Fibroblast of lung (primary cell): ENCODE results near the gene CUEDC1. TPM values are rescaled to one million over a fixed set of nuclear protein-coding genes. Genes with fewer than 3 reads are reported as not detected.
"Not testable (repeated sequence)": the region's sequence is repeated elsewhere in the genome, so short reads cannot be mapped to it uniquely, and the experiment has no call there.

Experiments
- DNase-seq, 2 donors: peaks; one replicate each; pipeline versions ENCODE4 v3.0.0 to v3.0.0-alpha.2; 2010; ENCODE audit warnings: low read depth in 2 of 2
- H2AFZ ChIP-seq: 2 replicates; pipeline ENCODE4 v1.5.1; 2012; ENCODE audit warnings: low read length, control low read depth, inconsistent platforms
- H3K27ac ChIP-seq: 2 replicates; pipeline ENCODE4 v1.5.1; 2011; ENCODE audit warnings: low read length, control low read depth; ENCODE audit not compliant: insufficient read depth
- H3K27me3 ChIP-seq: 2 replicates; pipeline ENCODE4 v1.5.1; 2011; ENCODE audit warnings: mild to moderate bottlenecking, low read length; ENCODE audit not compliant: control insufficient read depth, insufficient read depth
- H3K36me3 ChIP-seq: 2 replicates; pipeline ENCODE4 v1.5.1; 2011; ENCODE audit warnings: low read length; ENCODE audit not compliant: control insufficient read depth, insufficient read depth
- H3K4me1 ChIP-seq: 2 replicates; pipeline ENCODE4 v1.5.1; 2011; ENCODE audit warnings: low read length; ENCODE audit not compliant: control insufficient read depth, insufficient read depth; ENCODE audit errors: extremely low read depth
- H3K4me2 ChIP-seq: 2 replicates; pipeline ENCODE4 v1.5.1; 2011; ENCODE audit warnings: low read length, control low read depth; ENCODE audit not compliant: insufficient read depth; ENCODE audit errors: extremely low read depth
- H3K4me3 ChIP-seq, 4 experiments: fragments of 200-600 bp in 1 of 4; sonication (generic) in 1 of 4; replicated peaks in 1 of 4; 2 replicates each; pipeline ENCODE4 v1.5.1; 2011 to 2016; ENCODE audit warnings: low read length in 4 of 4, low read depth in 3 of 4, mild to moderate bottlenecking in 3 of 4, control low read depth in 2 of 4, inconsistent platforms in 1 of 4, mixed read lengths in 1 of 4; ENCODE audit not compliant: insufficient read depth in 1 of 4; ENCODE audit errors: control extremely low read depth in 1 of 4
- H3K79me2 ChIP-seq: 2 replicates; pipeline ENCODE4 v1.5.1; 2012; ENCODE audit warnings: mild to moderate bottlenecking, low read length, inconsistent platforms; ENCODE audit not compliant: control insufficient read depth, insufficient read depth
- H3K9ac ChIP-seq: 2 replicates; pipeline ENCODE4 v1.5.1; 2011; ENCODE audit warnings: mild to moderate bottlenecking, low read length, control low read depth; ENCODE audit not compliant: insufficient read depth
- H3K9me3 ChIP-seq: 2 replicates; pipeline ENCODE4 v1.5.1; 2012; ENCODE audit warnings: low read depth, low read length; ENCODE audit not compliant: control insufficient read depth, insufficient read depth
- H4K20me1 ChIP-seq: 2 replicates; pipeline ENCODE4 v1.5.1; 2011; ENCODE audit warnings: low read length; ENCODE audit not compliant: control insufficient read depth, insufficient read depth; ENCODE audit errors: extremely low read depth
- EZH2 ChIP-seq: IDR thresholded peaks from 2 replicates; pipeline ENCODE4 v1.5.1; 2012; ENCODE audit warnings: low read length, control low read depth, mild to moderate bottlenecking; ENCODE audit errors: missing control alignments
- polyA plus RNA-seq, 2 donors: library from polyadenylated mRNA; depleted of rRNA in 1 of 2; stranded (reverse) in 1 of 2; unstranded in 1 of 2; fragments of >200 nt; gene quantifications; 2 replicates each; pipeline ENCODE4 v1.2.1, GENCODE V29; 2011 to 2012; ENCODE audit warnings: missing spikeins in 1 of 2
- total RNA-seq: library from RNA; depleted of rRNA; stranded (reverse); fragments of >200 nt; gene quantifications from 2 replicates; pipeline ENCODE4 v1.2.1, GENCODE V29; 2014
- TF ChIP-seq, protein P1 (sequence below), 2 donors: IDR thresholded peaks in 1 of 2; conservative IDR thresholded peaks in 1 of 2; 1 replicate in 1 of 2; 2 replicates in 1 of 2; pipeline ENCODE4 v1.5.1; 2011 to 2012; ENCODE audit warnings: low read length in 2 of 2, control low read depth in 1 of 2, inconsistent platforms in 1 of 2, low read depth in 1 of 2, mild to moderate bottlenecking in 1 of 2

Gene CUEDC1
- total and polyA plus RNA-seq, 2 donors (not counting 1 experiment from before 2014, with no cell fraction given) = 11.9 to 34.9 TPM

- no peaks in the 10 kb centered on the region for H4K20me1 ChIP-seq
- no peaks in the 10 kb centered on the region for H3K27me3 ChIP-seq
- no peak overlapping the region for H3K9ac ChIP-seq
- H3K4me3 ChIP-seq = no peak overlapping the region
- H3K27ac ChIP-seq = no peak overlapping the region
- no peaks in the 10 kb centered on the region for H3K9me3 ChIP-seq
- H3K36me3 ChIP-seq = no peaks in the 10 kb centered on the region
- no peaks in the 10 kb centered on the region for H3K4me1 ChIP-seq
- DNase-seq = no peak
- TF ChIP-seq, protein P1, sequence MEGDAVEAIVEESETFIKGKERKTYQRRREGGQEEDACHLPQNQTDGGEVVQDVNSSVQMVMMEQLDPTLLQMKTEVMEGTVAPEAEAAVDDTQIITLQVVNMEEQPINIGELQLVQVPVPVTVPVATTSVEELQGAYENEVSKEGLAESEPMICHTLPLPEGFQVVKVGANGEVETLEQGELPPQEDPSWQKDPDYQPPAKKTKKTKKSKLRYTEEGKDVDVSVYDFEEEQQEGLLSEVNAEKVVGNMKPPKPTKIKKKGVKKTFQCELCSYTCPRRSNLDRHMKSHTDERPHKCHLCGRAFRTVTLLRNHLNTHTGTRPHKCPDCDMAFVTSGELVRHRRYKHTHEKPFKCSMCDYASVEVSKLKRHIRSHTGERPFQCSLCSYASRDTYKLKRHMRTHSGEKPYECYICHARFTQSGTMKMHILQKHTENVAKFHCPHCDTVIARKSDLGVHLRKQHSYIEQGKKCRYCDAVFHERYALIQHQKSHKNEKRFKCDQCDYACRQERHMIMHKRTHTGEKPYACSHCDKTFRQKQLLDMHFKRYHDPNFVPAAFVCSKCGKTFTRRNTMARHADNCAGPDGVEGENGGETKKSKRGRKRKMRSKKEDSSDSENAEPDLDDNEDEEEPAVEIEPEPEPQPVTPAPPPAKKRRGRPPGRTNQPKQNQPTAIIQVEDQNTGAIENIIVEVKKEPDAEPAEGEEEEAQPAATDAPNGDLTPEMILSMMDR (conservative IDR thresholded peaks at IDR 0.05 in 1 of 2, IDR thresholded peaks at IDR 0.05 in 1 of 2; ENCODE audit: low read depth in 1 of 2, low read length in 2 of 2) = no peak
- no peak for TF ChIP-seq EZH2
- H2AFZ ChIP-seq = no peak overlapping the region
- H3K4me2 ChIP-seq = no peak overlapping the region
- no peaks in the 10 kb centered on the region for H3K79me2 ChIP-seq
Observed at GRCh38 chr17:57959929-57960328, 4.7 kb upstream of the CUEDC1 start.

- not testable (repeated sequence) for DNase-seq, H3K4me3 ChIP-seq, H3K27ac ChIP-seq, H3K4me2 ChIP-seq, H3K79me2 ChIP-seq, H2AFZ ChIP-seq, H4K20me1 ChIP-seq, H3K9me3 ChIP-seq, H3K27me3 ChIP-seq, H3K4me1 ChIP-seq, H3K36me3 ChIP-seq, H3K9ac ChIP-seq
Observed at GRCh38 chr17:57958391-57958790, 3.2 kb upstream of the CUEDC1 start.

DNA sequence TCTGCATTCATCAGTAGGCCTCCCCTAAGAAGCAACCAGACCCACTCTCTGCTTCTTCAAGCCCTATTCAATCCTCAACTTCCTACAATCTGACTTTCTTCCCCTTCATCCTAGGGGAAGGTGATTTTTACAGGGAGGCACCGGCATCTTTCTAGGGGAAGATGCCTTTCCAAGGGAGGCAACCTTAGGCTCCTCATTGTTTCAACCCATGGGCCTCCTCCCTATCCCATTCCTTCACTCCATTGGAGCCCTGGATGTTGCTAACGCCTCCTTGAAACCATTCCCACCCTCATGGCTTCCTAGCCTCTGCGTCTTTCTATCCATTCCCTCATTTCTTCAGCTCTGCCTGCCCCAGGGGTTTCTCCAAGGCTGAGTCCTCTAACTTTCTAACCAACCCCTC lies 2.7 kb upstream of the CUEDC1 start:
- no peak for DNase-seq
- Histone ChIP-seq H3K27ac (no peak overlapping the region), H3K4me1 (peaks cover 10% of the 10 kb centered on the region), H3K9ac (no peak overlapping the region), H3K4me2 (no peak overlapping the region), H3K36me3 (no peaks in the 10 kb centered on the region), H3K27me3 (no peaks in the 10 kb centered on the region), H3K79me2 (peaks cover 14% of the 10 kb centered on the region), H4K20me1 (no peaks in the 10 kb centered on the region), H2AFZ (no peak overlapping the region), H3K4me3 (no peak overlapping the region), H3K9me3 (no peaks in the 10 kb centered on the region)
- TF ChIP-seq EZH2 = no peak
- TF ChIP-seq, protein P1 (conservative IDR thresholded peaks at IDR 0.05 in 1 of 2, IDR thresholded peaks at IDR 0.05 in 1 of 2; ENCODE audit: low read depth in 1 of 2, low read length in 2 of 2) = no peak
